Measurements from ENCODE around the gene NECAB2. TPM values are rescaled to one million over a fixed set of nuclear protein-coding genes. Genes with fewer than 3 reads are reported as not detected.

Gene NECAB2
- total and polyA plus RNA-seq, 2 of the 8 experiments (the other 6 are each of a cell fraction or from before 2014, with no cell fraction given) = 3.6 to 4.2 TPM

Small RNA genes lying within 50 kb of the gene (small RNA-seq; reads per million reads assigned to genes)
- 0.69 reads per million for gene RNA5SP432 (ENCODE audit: insufficient read depth)

Other genes starting within 250 kb of the NECAB2 start
- 216 and 219 TPM in 2 replicates for gene HSBP1, start 160.3 kb upstream of the NECAB2 start, total RNA-seq (2021; fragmentation: NEBNext Ultra II Directional; extraction: Animal tissue kit (Norgen Biotek cat#: 25700))
- gene HSBP1, start 160.3 kb upstream of the NECAB2 start, polyA plus RNA-seq (2011; rRNA removed) = 56.3 and 78.4 TPM in 2 replicates
- 5.8 and 7.0 TPM in 2 replicates for gene MLYCD, start 69.1 kb upstream of the NECAB2 start, total RNA-seq (2021; fragmentation: NEBNext Ultra II Directional; extraction: Animal tissue kit (Norgen Biotek cat#: 25700))
- gene MLYCD, start 69.1 kb upstream of the NECAB2 start, polyA plus RNA-seq (2011; rRNA removed) = 3.7 and 4.6 TPM in 2 replicates
- 0.48 and 0.58 TPM in 2 replicates for gene OSGIN1, start 15.0 kb upstream of the NECAB2 start, total RNA-seq (2021; fragmentation: NEBNext Ultra II Directional; extraction: Animal tissue kit (Norgen Biotek cat#: 25700))
- 0.76 and 1.5 TPM in 2 replicates for gene OSGIN1, start 15.0 kb upstream of the NECAB2 start, polyA plus RNA-seq (2011; rRNA removed)
- gene SLC38A8, start 74.6 kb downstream of the NECAB2 start, total RNA-seq (2021; fragmentation: NEBNext Ultra II Directional; extraction: Animal tissue kit (Norgen Biotek cat#: 25700)) = not detected in 2 replicates
- gene SLC38A8, start 74.6 kb downstream of the NECAB2 start, polyA plus RNA-seq (2011; rRNA removed) = 0.08 TPM in 1 of 2 replicates, not detected in the other
- gene MBTPS1, start 148.7 kb downstream of the NECAB2 start, total RNA-seq (2021; fragmentation: NEBNext Ultra II Directional; extraction: Animal tissue kit (Norgen Biotek cat#: 25700)) = 52.0 and 53.3 TPM in 2 replicates
- gene MBTPS1, start 148.7 kb downstream of the NECAB2 start, polyA plus RNA-seq (2011; rRNA removed) = 30.6 and 33.7 TPM in 2 replicates
- gene HSDL1, start 176.9 kb downstream of the NECAB2 start, total RNA-seq (2021; fragmentation: NEBNext Ultra II Directional; extraction: Animal tissue kit (Norgen Biotek cat#: 25700)) = 55.7 and 58.5 TPM in 2 replicates
- 18.2 and 25.0 TPM in 2 replicates for gene HSDL1, start 176.9 kb downstream of the NECAB2 start, polyA plus RNA-seq (2011; rRNA removed)
- 0.09 and 0.27 TPM in 2 replicates for gene DNAAF1, start 177.1 kb downstream of the NECAB2 start, total RNA-seq (2021; fragmentation: NEBNext Ultra II Directional; extraction: Animal tissue kit (Norgen Biotek cat#: 25700))
- gene DNAAF1, start 177.1 kb downstream of the NECAB2 start, polyA plus RNA-seq (2011; rRNA removed) = 0.06 and 0.15 TPM in 2 replicates
- 63.8 and 68.0 TPM in 2 replicates for gene TAF1C, start 218.8 kb downstream of the NECAB2 start, total RNA-seq (2021; fragmentation: NEBNext Ultra II Directional; extraction: Animal tissue kit (Norgen Biotek cat#: 25700))
- 44.6 and 81.6 TPM in 2 replicates for gene TAF1C, start 218.8 kb downstream of the NECAB2 start, polyA plus RNA-seq (2011; rRNA removed)
- 1.3 and 1.6 TPM in 2 replicates for gene ADAD2, start 222.9 kb downstream of the NECAB2 start, total RNA-seq (2021; fragmentation: NEBNext Ultra II Directional; extraction: Animal tissue kit (Norgen Biotek cat#: 25700))
- gene ADAD2, start 222.9 kb downstream of the NECAB2 start, polyA plus RNA-seq (2011; rRNA removed) = 1.2 and 2.3 TPM in 2 replicates